Sigmoid colon (tissue), 7 donors: Measurements from ENCODE around the gene HPDL. TPM values are rescaled to one million over a fixed set of nuclear protein-coding genes. Genes with fewer than 3 reads are reported as not detected.

ENCODE experiments used
- DNase-seq: peaks from one replicate; pipeline ENCODE4 v3.0.0-alpha.2; 2019
- H3K27ac ChIP-seq, 4 donors: fragments of 200-600 bp; sonication (generic); one replicate each; pipeline ENCODE4 v1.5.1; 2016 to 2019; ENCODE audit warnings: mild to moderate bottlenecking in 1 of 4
- H3K27me3 ChIP-seq, 3 donors: fragments of 200-600 bp; sonication (generic); one replicate each; pipeline ENCODE4 v1.5.1; 2019; ENCODE audit warnings: mild to moderate bottlenecking in 1 of 3
- H3K36me3 ChIP-seq, 4 donors: fragments of 200-600 bp; sonication (generic); one replicate each; pipeline ENCODE4 v1.5.1; 2016 to 2019
- H3K4me1 ChIP-seq, 4 donors: fragments of 200-600 bp; sonication (generic); one replicate each; pipeline ENCODE4 v1.5.1; 2017 to 2019
- H3K4me3 ChIP-seq, 4 donors: fragments of 200-600 bp; sonication (generic); one replicate each; pipeline ENCODE4 v1.5.1; 2017 to 2019; ENCODE audit warnings: mild to moderate bottlenecking in 2 of 4, moderate library complexity in 1 of 4
- H3K9me3 ChIP-seq, 4 donors: fragments of 200-600 bp in 3 of 4; sonication (generic) in 3 of 4; one replicate each; pipeline versions ENCODE4 v1.5.1 to v1.6.1; 2013 to 2019
- CTCF ChIP-seq, 4 experiments: fragments of 450-650 bp in 3 of 4; fragments of 200-600 bp in 1 of 4; IDR thresholded peaks; one replicate each; pipeline ENCODE4 v1.5.1; 2016 to 2019; ENCODE audit warnings: antibody characterized with exemption in 4 of 4, mild to moderate bottlenecking in 3 of 4, moderate library complexity in 2 of 4
- EP300 ChIP-seq, 4 donors: sonication (generic); formaldehyde crosslinking; IDR thresholded peaks; one replicate each; pipeline ENCODE4 v1.6.1; 2017; ENCODE audit warnings: antibody characterized with exemption in 4 of 4
- POLR2A ChIP-seq, 2 donors: fragments of 450-650 bp; IDR thresholded peaks; one replicate each; pipeline ENCODE4 v1.6.1; 2016; ENCODE audit warnings: antibody characterized with exemption in 2 of 2, mild to moderate bottlenecking in 2 of 2, moderate library complexity in 2 of 2
- POLR2AphosphoS5 ChIP-seq, 4 donors: sonication (generic); formaldehyde crosslinking; IDR thresholded peaks; one replicate each; pipeline ENCODE4 v1.6.1; 2017; ENCODE audit warnings: antibody characterized with exemption in 4 of 4
- WGBS, 2 donors: extraction: QIAGEN DNeasy Blood & Tissue Kit; methylation state at CpG; one replicate each; pipeline ENCODE4 v1.1.7; 2013; 5-methylcytosine and 5-hydroxymethylcytosine counted together
- intact Hi-C: fragments of 100-400 bp; cut with DNase I; formaldehyde crosslinking; loops from one replicate; pipeline ENCODE4 v1.15.1; 2023
- polyA plus RNA-seq, 3 donors: library from polyadenylated mRNA; stranded (reverse); fragments of 200-250 nt; gene quantifications; one replicate each; pipeline ENCODE4 v1.2.3, GENCODE V29; 2013
- total RNA-seq, 4 donors: library from RNA; depleted of rRNA; stranded (reverse); fragments of >200 nt; gene quantifications; one replicate each; pipeline ENCODE4 v1.1.0, GENCODE V29; 2016
- donor health status: healthy with polysubstance abuse.
- donor health status: Bipolar disorder and iron deficiency.
- donor health status: healthy.

HPDL gene
- total and polyA plus RNA-seq, 7 donors = 0.95 to 15.7 (median 8.1) TPM; not detected in 3

- no peak for DNase-seq
- Histone ChIP-seq H3K9me3 (no peaks in the 10 kb centered on the region), H3K4me1 (peaks cover 0 to 30% (median 28%) of the 10 kb centered on the region in 4 donors), H3K4me3 (peak overlapping the region; percentile 67 to 88 (median 76)), H3K27ac (peak overlapping the region; percentile 92 to 98 (median 96)), H3K36me3 (peaks cover 23 to 42% (median 30%) of the 10 kb centered on the region in 4 donors), H3K27me3 (no peaks in the 10 kb centered on the region)
- TF ChIP-seq POLR2A (IDR thresholded peaks at IDR 0.05) (no peak), EP300 (IDR thresholded peaks at IDR 0.05) (no peak), POLR2AphosphoS5 (IDR thresholded peaks at IDR 0.05) (no peak), CTCF (IDR thresholded peaks at IDR 0.05) (no peak)
- intact Hi-C loops = loop anchor here (1.0 to 5.0 kb wide), 3 partner anchors 37 to 328 kb away; partner anchors contain the start of genes TESK2 and UROD
- 13 to 27% methylated on average over 6 of the region's 6 CpGs for WGBS, 2 donors
Measured at GRCh38 chr1:45340816-45341466, 14.2 kb downstream of the HPDL start.

GRCh38 chr1:45344499-45344898 lies 17.8 kb downstream of the HPDL start:
- DNase-seq = no peak
- no peak overlapping the region for H3K4me3 ChIP-seq
- no peaks in the 10 kb centered on the region for H3K9me3 ChIP-seq
- no peak overlapping the region for H3K27ac ChIP-seq
- H3K36me3 ChIP-seq = peaks cover 23 to 43% (median 30%) of the 10 kb centered on the region in 4 donors
- intact Hi-C loops = loop anchor here (5.0 kb wide), 1 partner anchor 148 kb away; the partner anchor contains the start of gene TESK2
- TF ChIP-seq POLR2A (IDR thresholded peaks at IDR 0.05) (no peak), CTCF (IDR thresholded peaks at IDR 0.05) (no peak), POLR2AphosphoS5 (IDR thresholded peaks at IDR 0.05) (no peak), EP300 (IDR thresholded peaks at IDR 0.05) (no peak)
- 97% methylated on average over 2 of the region's 2 CpGs for WGBS, 2 donors
- no peaks in the 10 kb centered on the region for H3K27me3 ChIP-seq
- H3K4me1 ChIP-seq = peaks cover 0 to 43% (median 41%) of the 10 kb centered on the region in 4 donors

- no peak overlapping the region for H3K27ac ChIP-seq
- H3K36me3 ChIP-seq = peaks cover 23 to 43% (median 30%) of the 10 kb centered on the region in 4 donors
- H3K4me1 ChIP-seq = peaks cover 0 to 44% (median 43%) of the 10 kb centered on the region in 4 donors
- 96 to 97% methylated on average over 13 of the region's 13 CpGs for WGBS, 2 donors
- no peak overlapping the region for H3K4me3 ChIP-seq
- H3K9me3 ChIP-seq = no peaks in the 10 kb centered on the region
- intact Hi-C loops = no loop called here
- H3K27me3 ChIP-seq = no peaks in the 10 kb centered on the region
- no peak for TF ChIP-seq EP300 (IDR thresholded peaks at IDR 0.05)
- no peak for TF ChIP-seq POLR2A (IDR thresholded peaks at IDR 0.05)
- no peak for TF ChIP-seq CTCF (IDR thresholded peaks at IDR 0.05)
- TF ChIP-seq POLR2AphosphoS5 (IDR thresholded peaks at IDR 0.05) = no peak
- no peak for DNase-seq
Measured at GRCh38 chr1:45345014-45345413, 18.3 kb downstream of the HPDL start.

- DNase-seq = no peak
- Histone ChIP-seq H3K36me3 (peaks cover 23 to 43% (median 30%) of the 10 kb centered on the region in 4 donors), H3K4me1 (peaks cover 0 to 34% (median 32%) of the 10 kb centered on the region in 4 donors), H3K27ac (no peak overlapping the region), H3K4me3 (no peak overlapping the region), H3K27me3 (no peaks in the 10 kb centered on the region), H3K9me3 (no peaks in the 10 kb centered on the region)
- TF ChIP-seq POLR2A (IDR thresholded peaks at IDR 0.05) (no peak), CTCF (IDR thresholded peaks at IDR 0.05) (no peak), EP300 (IDR thresholded peaks at IDR 0.05) (no peak), POLR2AphosphoS5 (IDR thresholded peaks at IDR 0.05) (no peak)
- WGBS, 2 donors = 91 to 94% methylated on average over 2 of the region's 2 CpGs
- intact Hi-C loops = no loop called here
Measured at GRCh38 chr1:45346473-45346872, 19.8 kb downstream of the HPDL start.
